ENCODE results near the gene KPNA6.
"Not testable (repeated sequence)": the region's sequence is repeated elsewhere in the genome, so short reads cannot be mapped to it uniquely, and the experiment has no call there.

The KPNA6 gene

GRCh38 chr1:32138965-32139364, 31.1 kb downstream of the KPNA6 start:
- 0 out of 2 replicates have a peak overlapping the region, but pooled peaks have one; percentile 10 for H3K27ac ChIP-seq
- no peaks in the 10 kb centered on the region for H3K36me3 ChIP-seq (ENCODE audit: insufficient read depth, low read length)
- H3K4me3 ChIP-seq: no peak overlapping the region
- no peak for DNase-seq (ENCODE audit: low read depth, low spot score)
- H3K9ac ChIP-seq (ENCODE audit: insufficient read length): no peak overlapping the region
- TF ChIP-seq FOXP2 (optimal IDR thresholded peaks at IDR 0.05; ENCODE audit: control extremely low read depth, extremely low read length, insufficient read depth): no peak
- no peak for TF ChIP-seq POLR2AphosphoS5 (IDR thresholded peaks at IDR 0.05; ENCODE audit: borderline replicate concordance, low read depth, low read length)
- no peak for TF ChIP-seq EZH2 (IDR thresholded peaks at IDR 0.05)
- H3K9me3 ChIP-seq (ENCODE audit: low read depth, low read length): no peaks in the 10 kb centered on the region

- no peak for TF ChIP-seq POLR2AphosphoS5 (IDR thresholded peaks at IDR 0.05; ENCODE audit: borderline replicate concordance, low read depth, low read length)
Measured at GRCh38 chr1:32142446-32143301, 34.8 kb downstream of the KPNA6 start.

GRCh38 chr1:32143302-32143695, 35.4 kb downstream of the KPNA6 start:
- H3K27ac ChIP-seq; H3K4me3 ChIP-seq; H3K36me3 ChIP-seq (ENCODE audit: insufficient read depth, low read length); H3K9ac ChIP-seq (ENCODE audit: insufficient read length); DNase-seq (ENCODE audit: low read depth, low spot score); H3K9me3 ChIP-seq (ENCODE audit: low read depth, low read length): not testable (repeated sequence)

More at GRCh38 chr1:32142446-32143301, 34.8 kb downstream of the KPNA6 start:
- no peak for DNase-seq (ENCODE audit: low read depth, low spot score)
- peak overlapping the region; percentile 39; the same call in 1 of the 2 replicates for H3K27ac ChIP-seq
- H3K9me3 ChIP-seq (ENCODE audit: low read depth, low read length): 0 out of 2 replicates have a peak, but pooled peaks cover 5% of the 10 kb centered on the region
- H3K9ac ChIP-seq (ENCODE audit: insufficient read length): no peak overlapping the region
- H3K4me3 ChIP-seq: no peak overlapping the region
- H3K36me3 ChIP-seq (ENCODE audit: insufficient read depth, low read length): peaks cover 8% of the 10 kb centered on the region; the same call in 1 of the 2 replicates

GRCh38 chr1:32144033-32144432, 36.2 kb downstream of the KPNA6 start:
- H3K4me3 ChIP-seq: no peak overlapping the region
- H3K9me3 ChIP-seq (ENCODE audit: low read depth, low read length): 0 out of 2 replicates have a peak, but pooled peaks cover 5% of the 10 kb centered on the region
- TF ChIP-seq EZH2 (IDR thresholded peaks at IDR 0.05) (no peak), FOXP2 (optimal IDR thresholded peaks at IDR 0.05; ENCODE audit: control extremely low read depth, extremely low read length, insufficient read depth) (no peak), POLR2AphosphoS5 (IDR thresholded peaks at IDR 0.05; ENCODE audit: borderline replicate concordance, low read depth, low read length) (no peak)
- peaks cover 8% of the 10 kb centered on the region; the same call in 1 of the 2 replicates for H3K36me3 ChIP-seq (ENCODE audit: insufficient read depth, low read length)
- H3K9ac ChIP-seq (ENCODE audit: insufficient read length): no peak overlapping the region
- no peak for DNase-seq (ENCODE audit: low read depth, low spot score)
- no peak overlapping the region for H3K27ac ChIP-seq

GRCh38 chr1:32147799-32148198, 39.9 kb downstream of the KPNA6 start:
- not testable (repeated sequence) for DNase-seq (ENCODE audit: low read depth, low spot score); H3K36me3 ChIP-seq (ENCODE audit: insufficient read depth, low read length)

GRCh38 chr1:32150847-32151246, 43.0 kb downstream of the KPNA6 start:
- H3K9me3 ChIP-seq (ENCODE audit: low read depth, low read length): 0 out of 2 replicates have a peak, but pooled peaks cover 5% of the 10 kb centered on the region
- TF ChIP-seq FOXP2 (optimal IDR thresholded peaks at IDR 0.05; ENCODE audit: control extremely low read depth, extremely low read length, insufficient read depth) (no peak), EZH2 (IDR thresholded peaks at IDR 0.05) (no peak), POLR2AphosphoS5 (IDR thresholded peaks at IDR 0.05; ENCODE audit: borderline replicate concordance, low read depth, low read length) (no peak)
- peaks cover 10% of the 10 kb centered on the region for H3K36me3 ChIP-seq (ENCODE audit: insufficient read depth, low read length)
- peak overlapping the region; percentile 95 for H3K27ac ChIP-seq
- H3K4me3 ChIP-seq: peak overlapping the region; percentile 72
- no peak for DNase-seq (ENCODE audit: low read depth, low spot score)
- H3K9ac ChIP-seq (ENCODE audit: insufficient read length): peak overlapping the region; percentile 38

More at GRCh38 chr1:32147799-32148198, 39.9 kb downstream of the KPNA6 start:
- not testable (repeated sequence) for H3K27ac ChIP-seq; H3K4me3 ChIP-seq; H3K9me3 ChIP-seq (ENCODE audit: low read depth, low read length); H3K9ac ChIP-seq (ENCODE audit: insufficient read length)

GRCh38 chr1:32151319-32151787, 43.5 kb downstream of the KPNA6 start:
- Histone ChIP-seq H3K9ac (ENCODE audit: insufficient read length) (peak overlapping the region; percentile 38), H3K9me3 (ENCODE audit: low read depth, low read length) (0 out of 2 replicates have a peak, but pooled peaks cover 5% of the 10 kb centered on the region), H3K27ac (peak overlapping the region; percentile 95), H3K36me3 (ENCODE audit: insufficient read depth, low read length) (peaks cover 15% of the 10 kb centered on the region), H3K4me3 (peak overlapping the region; percentile 72)
- peak; percentile 84 for DNase-seq (ENCODE audit: low read depth, low spot score)
- TF ChIP-seq FOXP2 (optimal IDR thresholded peaks at IDR 0.05; ENCODE audit: control extremely low read depth, extremely low read length, insufficient read depth) (no peak), POLR2AphosphoS5 (IDR thresholded peaks at IDR 0.05; ENCODE audit: borderline replicate concordance, low read depth, low read length) (no peak)

- H3K36me3 ChIP-seq (ENCODE audit: insufficient read depth, low read length): peaks cover 75% of the 10 kb centered on the region
- no peak overlapping the region for H3K9ac ChIP-seq (ENCODE audit: insufficient read length)
- no peaks in the 10 kb centered on the region for H3K9me3 ChIP-seq (ENCODE audit: low read depth, low read length)
- DNase-seq (ENCODE audit: low read depth, low spot score): no peak
- no peak overlapping the region for H3K4me3 ChIP-seq
- no peak overlapping the region for H3K27ac ChIP-seq
- TF ChIP-seq EZH2 (IDR thresholded peaks at IDR 0.05) (no peak), FOXP2 (optimal IDR thresholded peaks at IDR 0.05; ENCODE audit: control extremely low read depth, extremely low read length, insufficient read depth) (no peak), POLR2AphosphoS5 (IDR thresholded peaks at IDR 0.05; ENCODE audit: borderline replicate concordance, low read depth, low read length) (no peak)
Measured at GRCh38 chr1:32159189-32159588, 51.3 kb downstream of the KPNA6 start.

GRCh38 chr1:32163405-32163804, 55.5 kb downstream of the KPNA6 start:
- no peak for DNase-seq (ENCODE audit: low read depth, low spot score)
- no peak overlapping the region for H3K9ac ChIP-seq (ENCODE audit: insufficient read length)
- TF ChIP-seq POLR2AphosphoS5 (IDR thresholded peaks at IDR 0.05; ENCODE audit: borderline replicate concordance, low read depth, low read length): no peak
- no peak for TF ChIP-seq EZH2 (IDR thresholded peaks at IDR 0.05)
- no peak for TF ChIP-seq FOXP2 (optimal IDR thresholded peaks at IDR 0.05; ENCODE audit: control extremely low read depth, extremely low read length, insufficient read depth)
- H3K9me3 ChIP-seq (ENCODE audit: low read depth, low read length): no peaks in the 10 kb centered on the region
- no peak overlapping the region for H3K4me3 ChIP-seq
- H3K36me3 ChIP-seq (ENCODE audit: insufficient read depth, low read length): peaks cover 73% of the 10 kb centered on the region
- H3K27ac ChIP-seq: no peak overlapping the region

- not testable (repeated sequence) for H3K9me3 ChIP-seq (ENCODE audit: low read depth, low read length); H3K9ac ChIP-seq (ENCODE audit: insufficient read length); H3K27ac ChIP-seq; H3K4me3 ChIP-seq; DNase-seq (ENCODE audit: low read depth, low spot score)
- peaks cover 72% of the 10 kb centered on the region for H3K36me3 ChIP-seq (ENCODE audit: insufficient read depth, low read length)
Measured at GRCh38 chr1:32165633-32166032, 57.8 kb downstream of the KPNA6 start.

All from SK-N-MC (cell line).